GDM1 (cell line): ENCODE results near the gene MRPS24.

ENCODE experiments used
- DNase-seq: peaks from one replicate; lab custom pipeline; 2025; lab: John Stamatoyannopoulos, UW

Gene MRPS24

DNA sequence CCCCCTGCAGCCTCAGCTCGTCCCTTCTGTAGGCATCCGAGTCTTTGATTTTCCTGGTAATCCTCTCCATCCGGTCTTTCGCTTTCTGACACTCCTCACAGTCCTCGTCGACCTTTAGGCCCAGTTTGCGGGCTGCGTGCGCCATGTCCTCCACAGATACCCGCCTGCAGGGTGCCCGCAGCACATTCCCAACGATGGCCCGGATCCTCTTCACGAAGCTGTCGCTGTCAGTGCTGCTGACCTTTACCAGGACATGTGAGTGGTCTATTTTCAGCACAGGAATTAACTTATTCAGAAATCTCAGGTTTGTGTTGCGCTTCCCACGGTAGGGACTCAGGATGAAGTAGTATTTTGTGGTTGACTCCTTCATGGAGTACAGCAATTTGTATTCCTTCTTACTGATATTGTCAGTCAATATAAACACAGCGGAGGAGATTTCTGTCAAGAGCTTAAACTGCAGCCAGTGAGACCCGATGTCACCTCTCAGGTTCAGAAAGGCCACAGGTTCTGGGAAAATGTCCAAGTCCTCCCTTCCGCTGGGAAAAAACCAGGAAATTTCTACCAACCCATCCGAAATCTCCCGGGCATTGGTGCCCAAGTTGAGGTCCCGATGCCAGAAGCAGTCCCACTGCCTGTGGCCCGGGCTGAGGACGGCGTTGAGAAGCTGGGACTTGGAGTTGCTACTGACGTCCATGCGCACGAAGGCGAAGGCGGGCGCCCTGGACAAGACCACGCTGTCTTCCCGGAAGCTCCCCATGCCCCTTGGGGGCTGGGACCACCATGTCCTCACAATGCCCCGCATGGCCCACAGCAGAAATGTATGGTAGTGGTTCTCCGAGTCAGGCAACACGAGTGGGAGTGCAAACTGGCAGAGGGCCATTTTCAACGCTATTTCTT, 8.9 kb upstream of the MRPS24 start:
- no peak for DNase-seq

DNA sequence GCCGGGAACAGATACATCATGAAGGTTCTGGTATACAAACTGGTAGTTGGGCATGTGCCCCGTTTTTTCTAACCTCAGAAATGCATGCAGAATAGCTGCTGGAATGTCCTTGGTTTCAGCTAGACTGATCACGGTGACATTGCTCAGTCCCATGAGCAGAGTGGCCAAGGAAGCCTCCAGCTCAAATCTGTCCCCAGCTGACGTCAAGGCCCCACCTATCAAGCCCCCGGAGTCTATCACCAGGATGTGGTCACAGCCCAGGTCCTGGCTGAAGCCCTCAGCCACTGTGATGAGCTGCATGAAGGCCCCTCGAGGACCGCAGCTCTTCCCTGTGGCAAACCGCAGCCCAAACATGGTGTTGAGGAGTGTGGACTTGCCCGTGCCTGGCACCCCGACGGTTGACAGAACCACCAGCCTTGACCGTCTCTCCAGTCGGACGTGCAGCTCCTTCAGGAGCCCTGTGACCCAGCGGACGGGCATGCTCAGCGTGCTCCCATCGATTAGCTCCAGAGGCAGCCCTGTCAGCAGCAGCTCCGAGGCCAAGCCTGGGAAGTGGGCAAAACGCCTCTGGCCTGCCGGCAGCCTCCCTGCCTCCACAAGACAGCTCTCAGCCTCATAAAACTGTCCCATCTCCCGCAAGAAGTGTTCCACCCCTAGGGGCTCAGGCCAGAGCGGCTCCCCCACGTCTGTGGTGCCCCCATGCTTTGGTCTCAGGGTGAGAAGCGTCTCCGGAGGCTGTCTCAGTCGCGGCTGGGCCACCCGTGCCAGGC, 7.8 kb upstream of the MRPS24 start:
- DNase-seq, result no peak

DNA sequence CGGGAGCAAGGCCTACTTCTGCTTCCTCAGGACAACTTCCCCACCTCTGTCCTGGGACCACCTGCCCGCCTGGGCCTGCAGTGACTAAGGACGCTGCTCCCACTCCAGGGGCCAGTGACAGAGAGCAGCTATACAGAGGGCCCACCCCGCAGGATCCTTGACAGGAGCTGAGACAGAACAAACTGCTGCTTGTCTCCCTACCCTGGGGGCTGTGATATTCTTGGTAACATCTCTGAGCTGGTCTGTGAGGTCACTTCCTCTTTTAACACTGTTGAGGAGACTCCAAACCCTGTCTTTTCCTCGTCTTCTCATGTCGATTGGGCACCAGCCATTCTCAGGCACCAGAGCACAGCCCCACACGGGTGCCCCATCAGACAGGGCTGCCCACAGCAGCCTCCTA, 6.9 kb upstream of the MRPS24 start:
- no peak for DNase-seq

DNA sequence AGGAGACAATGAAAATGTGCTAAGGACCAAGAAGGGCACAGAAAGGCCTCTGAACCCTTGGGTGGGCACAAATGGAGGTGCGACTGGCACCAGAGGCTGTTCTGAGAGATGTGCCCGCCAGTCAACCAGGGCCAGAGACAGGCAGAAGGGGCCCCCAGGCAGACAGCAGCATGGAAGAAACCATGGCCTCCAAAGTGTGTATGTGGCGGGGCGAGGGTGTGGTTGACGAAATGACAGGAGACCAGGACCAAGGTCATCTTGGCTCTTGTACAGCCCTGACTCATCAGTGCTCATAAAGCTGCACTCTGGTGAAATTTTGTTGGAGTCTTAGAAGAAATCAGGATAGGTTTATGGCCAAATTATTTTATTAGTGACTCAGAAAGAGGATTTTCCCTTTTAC, 4.0 kb upstream of the MRPS24 start:
- DNase-seq, result no peak

DNA sequence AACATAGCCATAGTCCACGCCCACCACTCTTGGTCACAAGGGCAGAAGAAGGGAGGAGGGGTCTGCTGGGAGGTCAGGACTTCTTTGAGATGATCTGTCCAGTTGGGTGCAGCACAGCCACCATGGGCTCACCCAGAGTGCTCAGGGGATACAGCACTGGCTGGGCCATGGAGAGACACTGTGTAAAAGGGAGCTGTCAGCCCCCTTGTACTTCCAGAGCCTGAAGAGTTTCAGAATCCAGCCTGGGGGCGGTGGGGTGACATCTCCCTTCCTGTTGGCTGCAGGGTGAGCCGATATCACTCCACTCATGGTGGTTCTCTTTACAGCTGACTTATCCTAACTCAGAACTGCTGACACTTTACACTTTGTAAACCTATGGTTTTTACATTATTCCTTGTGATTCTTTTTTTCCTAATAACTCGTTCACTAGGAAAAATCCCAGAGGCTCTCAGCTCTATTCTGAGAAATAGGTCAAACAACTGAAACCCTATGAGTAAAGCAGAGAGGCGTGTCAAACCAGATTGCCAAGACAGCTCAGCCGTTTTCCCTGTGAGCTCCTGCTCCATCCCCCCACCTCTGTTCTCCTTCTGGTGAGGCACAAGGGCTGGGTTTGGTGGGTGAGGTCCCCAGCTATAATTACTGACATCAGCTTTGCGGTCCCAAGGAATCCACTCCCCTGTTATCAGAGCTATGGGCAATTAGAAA, 3.2 kb upstream of the MRPS24 start:
- DNase-seq, result no peak

DNA sequence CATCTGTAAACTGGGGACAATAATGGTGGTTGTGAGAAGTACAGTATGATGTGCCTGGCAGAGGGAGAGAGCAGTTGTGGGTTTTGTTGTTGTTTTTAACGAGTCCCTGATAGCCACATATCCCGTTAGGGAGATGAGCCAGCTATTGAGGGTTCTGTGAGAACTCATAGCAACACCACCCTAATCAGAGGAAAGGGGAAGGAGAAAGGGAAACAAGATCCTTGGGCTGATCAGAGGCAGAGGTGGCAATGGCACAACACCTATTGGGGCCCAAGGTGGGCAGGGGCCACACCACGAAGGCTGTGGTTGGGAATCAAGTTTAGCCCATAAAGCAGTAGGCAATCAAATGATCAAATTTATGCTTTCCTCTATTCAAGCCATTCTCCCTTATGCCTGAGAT, 1.7 kb upstream of the MRPS24 start:
- no peak for DNase-seq

DNA sequence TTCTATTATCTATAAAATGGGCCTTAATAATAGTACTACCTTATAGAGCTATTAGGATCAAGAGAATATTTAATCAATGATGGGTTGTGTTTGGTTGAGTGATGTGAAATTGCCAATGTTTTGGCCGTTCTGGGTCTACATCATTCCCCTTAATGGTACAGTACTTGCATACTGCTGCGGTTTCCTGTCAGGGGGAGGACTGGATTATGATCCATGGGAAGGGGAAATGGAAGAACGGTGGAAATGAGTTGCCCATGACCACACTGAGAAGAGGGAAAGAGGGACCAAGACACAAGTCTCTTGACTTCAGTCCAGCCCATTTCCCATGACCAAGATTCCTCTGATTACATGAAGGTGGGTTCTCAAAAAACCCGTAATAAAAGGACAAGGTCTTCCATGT, 999 bp upstream of the MRPS24 start:
- DNase-seq, result no peak

DNA sequence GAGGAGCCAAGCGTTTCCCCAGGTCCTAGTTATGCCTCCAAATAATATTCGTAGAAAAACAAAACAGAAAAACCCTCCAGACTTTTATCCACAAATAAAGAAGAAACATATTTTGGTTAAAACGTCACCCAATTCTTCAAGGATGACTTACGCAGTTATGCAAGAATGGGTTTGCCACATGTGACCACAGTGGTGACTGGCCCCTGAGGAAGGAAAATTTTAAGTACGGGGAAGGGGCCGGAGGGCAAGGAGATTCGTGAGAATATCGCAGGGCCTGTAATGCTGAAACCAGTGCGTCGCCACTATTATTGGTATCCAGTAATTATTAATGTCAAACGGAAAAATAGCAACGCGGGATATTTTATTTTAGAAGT, 537 bp upstream of the MRPS24 start:
- no peak for DNase-seq

DNA sequence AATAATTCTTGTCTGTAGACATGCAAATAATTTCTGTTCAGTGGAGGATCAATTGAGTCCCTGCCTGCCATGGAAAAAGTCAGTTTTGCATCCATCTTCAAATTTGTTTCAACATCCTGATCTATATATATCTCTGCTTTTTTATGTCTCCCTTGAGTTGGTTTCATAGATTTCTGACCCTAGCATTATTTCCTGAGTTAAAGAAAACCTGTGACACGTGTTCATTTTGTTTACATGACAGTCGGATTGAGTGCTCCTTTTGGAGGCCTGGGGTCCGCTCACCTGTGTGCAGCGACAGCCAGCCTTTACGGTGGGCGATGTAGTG, 674 bp downstream of the MRPS24 start:
- no peak for DNase-seq

DNA sequence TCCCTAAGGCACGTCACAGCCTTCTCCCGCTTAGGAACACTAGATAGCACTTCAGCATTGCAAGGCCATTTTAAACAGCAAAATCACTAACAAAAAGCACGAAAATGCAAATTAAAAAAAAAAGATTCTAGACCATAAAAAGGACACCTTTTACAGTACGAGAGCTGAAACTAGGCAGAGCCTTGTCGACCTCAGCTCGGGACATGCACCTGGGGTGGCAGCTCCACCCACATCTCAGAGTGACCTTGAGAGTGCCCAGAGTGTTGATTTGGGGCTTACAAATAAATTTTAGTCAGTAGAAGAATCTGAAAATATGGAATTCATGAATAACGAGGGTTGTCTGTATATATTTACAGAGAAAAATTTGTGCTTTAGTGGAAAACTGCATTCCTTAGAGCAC, 1.1 kb downstream of the MRPS24 start:
- DNase-seq, result no peak

DNA sequence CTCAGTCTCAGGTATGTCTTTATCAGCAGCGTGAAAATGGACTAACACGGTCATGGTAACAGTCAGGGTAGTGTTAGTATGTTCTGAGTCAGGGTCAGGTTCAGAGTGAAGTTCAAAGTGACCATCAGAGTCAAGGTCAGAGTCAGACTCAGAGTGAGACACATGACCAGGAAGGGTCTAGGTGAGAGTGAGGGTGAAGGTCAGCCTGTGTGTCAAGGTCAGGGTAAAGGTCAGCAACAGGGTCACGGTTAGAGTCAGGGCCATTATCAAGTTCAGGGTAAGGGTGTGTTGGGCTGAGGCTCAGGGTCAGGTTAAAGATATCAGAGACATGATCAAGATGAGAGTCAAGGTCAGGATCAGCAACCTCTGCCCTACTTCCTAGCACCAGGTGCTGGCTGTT, 4.0 kb downstream of the MRPS24 start:
- DNase-seq, result no peak

DNA sequence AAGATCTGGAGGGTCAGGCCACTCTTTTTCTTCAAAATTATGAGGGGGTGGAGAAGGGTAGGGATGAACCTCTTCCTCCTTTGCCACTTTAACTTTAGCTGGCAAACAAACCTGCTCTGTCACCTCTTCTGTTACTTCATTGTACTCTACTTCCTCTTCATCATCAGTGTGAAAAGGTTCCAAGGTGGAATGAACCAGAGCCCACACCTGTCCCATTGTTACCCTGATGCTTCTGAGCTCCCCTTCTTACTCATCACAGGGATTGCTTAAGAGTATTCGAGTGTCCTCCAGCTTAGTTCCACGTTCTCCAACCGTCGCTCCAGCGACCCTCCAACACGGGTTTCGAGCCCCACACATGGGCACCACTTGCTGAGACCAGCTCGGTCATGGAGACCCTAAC, 5.2 kb downstream of the MRPS24 start:
- no peak for DNase-seq

DNA sequence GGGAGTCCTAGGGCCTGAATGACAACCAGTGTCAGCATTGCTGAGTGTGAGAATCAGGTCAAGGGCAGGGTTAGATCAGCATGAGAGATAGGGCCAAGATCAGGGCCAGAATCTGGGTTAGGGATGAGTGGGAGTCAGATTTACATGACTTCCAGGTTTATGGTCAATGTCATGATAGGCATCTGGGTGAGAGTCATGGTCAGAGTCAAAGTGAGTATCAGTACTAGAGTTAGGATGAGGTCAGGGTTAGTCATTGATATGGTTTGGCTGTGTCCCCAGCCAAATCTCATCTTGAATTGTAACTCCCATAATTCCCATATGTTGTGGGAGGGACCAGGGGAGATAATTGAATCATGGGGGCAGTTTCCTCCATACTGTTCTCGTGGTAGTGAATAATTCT, 12.3 kb downstream of the MRPS24 start:
- DNase-seq, result no peak

DNA sequence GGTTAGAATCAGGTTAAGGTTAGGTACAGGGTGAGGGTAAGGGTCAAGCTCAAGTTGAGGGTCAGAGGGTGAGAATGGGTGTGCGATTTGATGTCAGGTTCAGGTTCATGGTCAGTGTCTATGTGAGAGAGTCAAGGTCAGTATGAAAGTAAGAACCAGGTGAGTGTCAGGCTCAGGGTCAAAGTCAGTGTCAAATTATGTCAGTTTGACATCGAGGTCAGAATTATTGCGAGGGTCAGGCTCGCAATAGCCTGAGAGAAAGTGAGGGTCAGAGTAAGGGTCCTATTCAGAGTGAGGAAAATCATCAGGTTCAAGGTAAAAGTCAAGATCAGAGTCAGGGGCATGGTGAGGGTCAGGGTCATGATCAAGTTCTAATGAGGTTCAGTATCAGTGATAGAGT, 13.0 kb downstream of the MRPS24 start:
- DNase-seq, result no peak

DNA sequence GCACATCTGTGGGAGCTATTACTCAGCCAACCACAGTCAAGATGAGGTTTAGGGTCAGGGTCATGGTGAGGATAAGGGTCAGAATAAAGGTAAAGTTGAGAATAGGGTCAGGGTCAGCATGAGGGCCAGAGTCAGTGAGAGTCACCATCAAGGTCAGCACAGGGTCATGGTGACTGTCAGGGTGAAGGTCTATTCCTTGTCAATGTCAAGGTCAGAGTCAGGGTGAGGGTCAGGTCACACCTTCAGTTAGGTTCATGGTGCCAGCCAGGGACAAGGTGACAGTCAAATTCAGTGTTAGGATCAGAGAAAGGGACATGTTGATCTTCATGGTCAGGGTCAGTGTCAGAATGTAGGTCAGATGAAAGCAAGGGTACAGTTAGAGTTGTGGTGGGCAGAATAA, 14.1 kb downstream of the MRPS24 start:
- DNase-seq, result no peak

DNA sequence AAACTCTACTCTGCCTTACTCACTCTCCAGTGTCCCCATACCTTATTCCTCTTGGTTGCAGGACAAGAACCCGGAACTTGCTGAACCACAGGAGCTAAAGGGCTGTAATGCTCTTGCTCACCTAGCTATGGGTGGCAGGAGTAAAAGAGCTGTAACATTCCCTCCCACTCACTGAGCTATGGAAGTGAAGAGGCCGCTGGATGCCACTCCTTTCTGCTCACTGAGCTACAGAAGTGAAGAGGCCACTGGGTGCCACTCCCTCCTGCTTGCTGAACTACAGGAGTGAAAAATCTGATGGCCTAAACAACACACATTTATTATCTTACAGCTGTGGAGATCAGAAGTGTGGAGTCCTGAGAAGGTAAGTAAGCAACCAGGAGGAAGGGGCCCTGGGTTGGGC, 17.5 kb downstream of the MRPS24 start:
- DNase-seq, result no peak

DNA sequence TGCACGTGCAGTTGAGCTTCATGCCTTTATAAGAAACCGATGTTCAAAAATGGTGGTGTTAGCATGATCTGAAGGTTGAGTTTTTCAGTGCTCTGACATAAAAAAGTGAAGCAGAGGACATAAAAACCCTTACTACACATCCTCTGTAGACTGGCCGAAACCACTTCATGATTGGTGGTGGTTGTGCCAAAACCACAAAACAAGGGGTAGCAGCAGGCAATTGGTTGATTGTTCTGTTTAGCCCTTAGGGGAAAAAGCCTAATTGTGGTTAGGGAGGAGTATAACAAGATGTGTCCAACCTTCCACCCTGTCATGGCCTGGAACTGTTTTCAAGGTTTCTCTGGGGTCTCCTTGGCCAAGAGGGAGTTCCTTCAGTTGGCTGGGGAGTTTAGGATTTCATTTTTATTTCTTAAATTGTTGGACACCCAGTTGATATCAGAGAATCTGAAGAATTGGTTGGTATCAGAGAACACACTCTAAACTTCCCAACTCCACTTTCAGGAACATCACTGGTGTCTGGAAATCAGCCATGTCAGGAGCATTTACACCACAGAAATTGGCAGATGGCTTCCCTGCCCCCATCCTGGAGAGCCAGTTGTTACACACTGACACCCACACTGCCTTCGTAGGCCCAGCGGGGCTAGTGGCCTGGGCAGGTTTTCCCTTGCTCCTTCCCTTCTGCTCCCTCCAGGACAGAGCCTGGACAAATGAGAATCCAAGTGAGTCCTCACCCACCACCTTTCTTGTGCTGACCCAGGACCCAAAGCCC, 18.8 kb downstream of the MRPS24 start:
- no peak for DNase-seq

DNA sequence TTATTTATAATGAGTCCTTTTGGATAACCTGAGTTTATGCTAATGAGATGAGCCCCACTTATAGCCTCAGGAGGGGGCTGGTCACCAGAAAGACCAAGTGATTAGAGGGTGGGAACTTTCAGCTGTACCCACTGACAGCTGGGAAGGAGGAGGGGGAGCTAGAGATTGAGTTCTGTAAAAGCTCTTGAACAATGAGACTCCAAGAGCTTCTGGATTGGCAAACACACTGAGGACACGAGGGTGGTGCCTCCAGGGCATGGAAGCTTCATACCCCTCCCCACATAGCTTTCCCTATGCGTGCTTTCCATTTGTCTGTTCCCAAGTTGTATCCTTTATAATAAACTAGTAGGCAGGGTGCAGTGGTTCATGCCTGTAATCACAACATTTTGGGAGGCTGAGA, 20.3 kb downstream of the MRPS24 start:
- no peak for DNase-seq

DNA sequence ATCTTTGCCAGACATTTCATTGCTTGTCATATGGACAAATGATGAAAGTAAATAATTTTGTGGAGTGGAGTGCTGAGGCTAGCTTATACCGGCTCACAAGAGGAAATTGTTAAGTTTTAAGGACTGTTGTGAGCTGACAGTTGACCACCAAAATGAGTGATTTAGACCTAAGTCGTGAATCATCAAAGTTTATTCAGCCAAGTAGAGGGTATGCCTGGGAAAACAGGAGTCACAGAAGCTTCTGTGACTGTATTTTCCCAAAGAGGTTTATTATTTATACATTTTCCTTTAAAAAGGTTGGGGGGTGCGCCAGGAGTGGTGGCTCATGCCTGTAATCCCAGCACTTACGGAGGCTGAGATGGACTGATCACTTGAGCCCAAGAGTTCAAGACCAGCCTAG, 21.8 kb downstream of the MRPS24 start:
- no peak for DNase-seq

DNA sequence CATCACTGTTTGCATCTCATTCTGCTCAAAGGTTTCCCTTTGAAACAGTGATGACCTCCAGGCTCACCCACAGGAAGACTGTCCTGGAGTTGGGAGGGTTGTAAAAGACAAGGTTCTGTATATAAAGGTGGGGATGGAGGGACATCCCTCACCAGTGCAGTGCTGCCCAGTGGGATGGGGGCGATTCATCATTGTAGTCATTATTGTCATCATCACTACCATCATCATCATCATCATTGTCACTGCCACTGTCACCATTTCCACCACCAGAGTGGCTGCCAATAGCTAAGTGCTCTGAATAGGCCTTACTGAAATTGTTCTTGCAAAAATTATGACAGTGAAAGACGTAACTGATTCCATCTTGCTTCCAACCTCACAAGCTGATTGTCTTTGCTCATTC, 24.7 kb downstream of the MRPS24 start:
- DNase-seq, result no peak

DNA sequence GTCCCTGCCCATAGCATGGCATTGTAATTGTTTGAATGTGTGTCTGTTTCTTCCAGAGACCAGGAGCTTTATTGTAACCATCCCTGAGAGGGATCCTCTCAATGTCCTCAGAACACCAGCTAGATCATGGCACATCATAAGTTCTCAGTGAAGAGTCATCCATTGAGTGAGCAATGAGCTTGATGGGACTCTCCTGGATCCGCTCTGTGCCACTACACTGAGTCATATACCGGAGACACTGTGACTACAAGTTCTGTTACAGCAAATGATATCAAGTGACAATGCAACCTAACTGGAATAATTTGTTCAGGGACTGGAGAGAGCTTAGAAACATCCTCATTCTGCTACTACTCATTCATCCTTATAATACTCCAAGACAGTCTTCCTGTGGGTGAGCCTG, 25.1 kb downstream of the MRPS24 start:
- DNase-seq, result no peak

DNA sequence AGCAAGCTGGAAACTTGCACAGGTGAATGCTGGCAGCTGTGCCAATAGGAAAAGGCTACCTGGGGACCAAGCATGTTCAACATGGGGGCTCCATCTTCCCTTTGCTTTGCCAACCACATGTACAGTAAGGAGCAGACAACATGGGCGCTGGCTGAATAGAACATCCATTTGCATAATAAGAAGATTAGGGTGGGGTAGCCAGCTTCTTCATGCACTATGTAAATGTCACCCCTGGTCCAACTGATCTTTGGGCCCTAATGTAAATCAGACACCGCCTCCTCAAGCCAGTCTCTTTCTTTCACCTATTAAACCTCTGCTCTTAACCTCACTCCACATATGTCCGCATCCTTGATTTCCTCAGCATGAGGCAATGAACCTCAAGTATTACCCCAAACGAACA, 26.0 kb downstream of the MRPS24 start:
- DNase-seq, result no peak
